GM12878 (cell line): ENCODE measurements around the gene COL24A1. TPM values are rescaled to one million over a fixed set of nuclear protein-coding genes. Genes with fewer than 3 reads are reported as not detected.

Experiments
- ATAC-seq: fragments of 200-7000 bp; cut with Tn5 transposase; 3 replicates; pipeline ENCODE4 v1.9.1; 2020; ENCODE audit warnings: mild to moderate bottlenecking, moderate library complexity
- BruUV-seq: library from RNA; stranded (reverse); fragments of 400-500 nt; replicated peaks from 2 replicates; lab custom pipeline; 2021; lab: Mats Ljungman, UMichigan
- CTCF ChIA-PET: fragments of 300-600 bp; sonication (Branson Sonifier 250); formaldehyde crosslinking; extraction: SDS; loops from one replicate; lab custom pipeline; 2021; ENCODE audit warnings: inconsistent platforms; lab: Yijun Ruan, JAX
- POLR2A ChIA-PET: fragments of 350-600 bp; formaldehyde crosslinking; extraction: SDS; loops from one replicate; lab custom pipeline; 2021; ENCODE audit warnings: inconsistent platforms; lab: Charles Lee
- RAD21 ChIA-PET: fragments of 300-600 bp; sonication (Branson Sonifier 250); formaldehyde crosslinking; loops from one replicate; lab custom pipeline; 2023; ENCODE audit warnings: antibody characterized with exemption; ENCODE audit not compliant: unreplicated experiment; lab: Charles Lee
- SMC1A ChIA-PET: fragments of 300-600 bp; sonication (Branson Sonifier 250); formaldehyde crosslinking; loops from one replicate; lab custom pipeline; 2023; ENCODE audit not compliant: unreplicated experiment, uncharacterized antibody; lab: Charles Lee
- DNase-seq: peaks from one replicate; pipeline ENCODE4 v3.0.0-alpha.2; 2011; ENCODE audit warnings: low read depth, low spot score
- FAIRE-seq: peaks from 3 replicates; lab custom pipeline; 2011; peaks lifted over from hg19 to GRCh38; lab: Jason Lieb, UNC
- H2AFZ ChIP-seq: 2 replicates; pipeline ENCODE4 v1.6.0; 2011; ENCODE audit warnings: low read depth, low read length, control low read depth; ENCODE audit not compliant: control insufficient read depth
- H3K27ac ChIP-seq: 2 replicates; pipeline ENCODE4 v1.5.1; 2011; ENCODE audit warnings: control low read depth; ENCODE audit not compliant: control insufficient read depth, insufficient read depth
- H3K27me3 ChIP-seq, 2 experiments: replicated peaks in 1 of 2; 2 replicates each; pipeline versions ENCODE4 v1.6.0 to v1.6.1; 2011; ENCODE audit warnings: low read length in 1 of 2; ENCODE audit not compliant: control insufficient read depth in 2 of 2, insufficient read depth in 2 of 2
- H3K36me3 ChIP-seq, 2 experiments: 2 replicates each; pipeline ENCODE4 v1.5.1; 2011; ENCODE audit warnings: low read length in 1 of 2; ENCODE audit not compliant: control insufficient read depth in 2 of 2, insufficient read depth in 2 of 2
- H3K4me1 ChIP-seq: 2 replicates; pipeline ENCODE4 v1.6.1; 2011; ENCODE audit warnings: mild to moderate bottlenecking, low read length, moderate library complexity, mixed read lengths; ENCODE audit not compliant: control insufficient read depth, insufficient read depth
- H3K4me2 ChIP-seq: 2 replicates; pipeline ENCODE4 v1.6.0; 2011; ENCODE audit warnings: control low read depth; ENCODE audit not compliant: control insufficient read depth, insufficient read depth
- H3K4me3 ChIP-seq: fragments of 200-600 bp; sonication (generic); 2 replicates; pipeline ENCODE4 v1.5.1; 2016
- H3K79me2 ChIP-seq: 2 replicates; pipeline ENCODE4 v1.6.0; 2011; ENCODE audit warnings: low read length; ENCODE audit not compliant: control insufficient read depth, insufficient read depth
- H3K9ac ChIP-seq: 2 replicates; pipeline ENCODE4 v1.8.0; 2011; ENCODE audit warnings: low read length, control low read depth, mixed read lengths; ENCODE audit not compliant: control insufficient read depth, insufficient read depth
- H3K9me3 ChIP-seq: replicated peaks from 3 replicates; pipeline ENCODE4 v1.5.1; 2011; ENCODE audit warnings: mild to moderate bottlenecking, low read length; ENCODE audit not compliant: control insufficient read depth, insufficient read depth
- H4K20me1 ChIP-seq: 2 replicates; pipeline ENCODE4 v1.6.0; 2011; ENCODE audit not compliant: control insufficient read depth, insufficient read depth
- BCL3 ChIP-seq: IDR thresholded peaks from 2 replicates; pipeline ENCODE4 v1.6.1; 2011; ENCODE audit warnings: borderline replicate concordance, low read depth, mild to moderate bottlenecking, moderate library complexity, low read length; ENCODE audit not compliant: insufficient read depth, poor library complexity, severe bottlenecking
- ETV6 ChIP-seq, 2 experiments: fragments of 450-650 bp in 1 of 2; IDR thresholded peaks in 1 of 2; conservative IDR thresholded peaks in 1 of 2; 2 replicates each; pipeline ENCODE4 v1.6.1; 2014; ENCODE audit warnings: antibody characterized with exemption in 1 of 2, borderline replicate concordance in 1 of 2, low read depth in 1 of 2, mild to moderate bottlenecking in 1 of 2, moderate library complexity in 1 of 2
- GABPA ChIP-seq: IDR thresholded peaks from 2 replicates; pipeline ENCODE4 v1.6.1; 2014; ENCODE audit warnings: antibody characterized with exemption, low read depth, mild to moderate bottlenecking, inconsistent platforms
- IRF3 ChIP-seq: fragments of 450-650 bp; IDR thresholded peaks from 2 replicates; pipeline ENCODE4 v1.6.1; 2014; ENCODE audit warnings: mild to moderate bottlenecking
- KDM1A ChIP-seq: fragments of 200-600 bp; sonication (generic); IDR thresholded peaks from 2 replicates; pipeline ENCODE4 v1.6.1; 2016; ENCODE audit warnings: borderline replicate concordance
- NR2F1 ChIP-seq: fragments of 450-650 bp; conservative IDR thresholded peaks from 2 replicates; pipeline ENCODE4 v1.6.1; 2017; ENCODE audit warnings: mild to moderate bottlenecking
- PRDM15 ChIP-seq: fragments of 450-650 bp; formaldehyde crosslinking; IDR thresholded peaks from 2 replicates; pipeline ENCODE4 v1.4.0; 2020; ENCODE audit warnings: mild to moderate bottlenecking, moderate library complexity
- RUNX3 ChIP-seq: IDR thresholded peaks from 2 replicates; pipeline ENCODE4 v1.6.1; 2012; ENCODE audit warnings: low read length, inconsistent platforms
- SPI1 ChIP-seq: IDR thresholded peaks from 2 replicates; pipeline ENCODE4 v1.6.1; 2011; ENCODE audit warnings: low read depth, mild to moderate bottlenecking, low read length, moderate library complexity, borderline replicate concordance; ENCODE audit not compliant: insufficient read depth
- SREBF2 ChIP-seq: IDR thresholded peaks from 2 replicates; pipeline ENCODE4 v1.6.1; 2012; ENCODE audit warnings: mild to moderate bottlenecking, low read length
- STAT1 ChIP-seq: fragments of 450-650 bp; conservative IDR thresholded peaks from 2 replicates; pipeline ENCODE4 v1.6.1; 2014; ENCODE audit warnings: antibody characterized with exemption, mild to moderate bottlenecking
- TCF12 ChIP-seq: IDR thresholded peaks from 2 replicates; pipeline ENCODE4 v1.6.1; 2011; ENCODE audit warnings: low read depth, mild to moderate bottlenecking, low read length
- USF2 ChIP-seq: IDR thresholded peaks from 2 replicates; pipeline ENCODE4 v1.6.1; 2011; ENCODE audit warnings: low read depth, low read length, improper control_type of control experiment, borderline replicate concordance
- ZBTB11 ChIP-seq: fragments of 450-650 bp; formaldehyde crosslinking; IDR thresholded peaks from 2 replicates; pipeline ENCODE4 v1.5.0; 2022; ENCODE audit warnings: mild to moderate bottlenecking, missing genetic modification characterization
- WGBS: methylation state at CpG from one replicate; pipeline ENCODE4 v1.1.6; 2016; ENCODE audit warnings: low lambda C conversion rate; ENCODE audit not compliant: insufficient replicate concordance, insufficient coverage; ENCODE audit errors: missing lambda C conversion rate; 5-methylcytosine and 5-hydroxymethylcytosine counted together
- in situ Hi-C: fragments of 300-500 bp; cut with MboI; formaldehyde crosslinking; loops from 9 replicates; pipeline ENCODE4 v1.14.3; 2018; ENCODE audit warnings: mixed read lengths
- intact Hi-C: fragments of 100-400 bp; cut with micrococcal nuclease; formaldehyde crosslinking; loops from one replicate; pipeline ENCODE4 v1.14.2; 2022; ENCODE audit not compliant: unreplicated experiment
- polyA plus RNA-seq, 11 experiments: library from polyadenylated mRNA; depleted of rRNA in 4 of 11; unstranded in 6 of 11; stranded (reverse) in 5 of 11; fragments of >200 nt; fragmentation: Nextera tagmentation in 4 of 11; fragmentation: Illumina TruSeq in 1 of 11; extraction: Ambion mirVana in 4 of 11; extraction: Trizol in 1 of 11; gene quantifications; 1 replicate in 1 of 11; 2 replicates in 10 of 11; pipeline versions ENCODE4 v1.2.1 to v1.2.3, GENCODE V29; 2011 to 2016; ENCODE audit warnings: inconsistent platforms in 2 of 11, missing spikeins in 2 of 11, low read depth in 1 of 11
- total RNA-seq, 4 experiments: library from RNA; depleted of rRNA in 3 of 4; stranded (reverse); fragments of >200 nt in 3 of 4; fragmentation: Illumina TruSeq in 1 of 4; extraction: Trizol in 1 of 4; gene quantifications; 2 replicates each; pipeline versions ENCODE4 v1.2.1 to v1.2.3, GENCODE V29; 2013 to 2021

COL24A1 gene
- total and polyA plus RNA-seq, 10 of the 15 experiments (the other 5 are each of a cell fraction or from before 2014, with no cell fraction given): 0.19 to 4.1 (median 2.0) TPM

GRCh38 chr1:86151427-86151826 lies 5.1 kb downstream of the COL24A1 start:
- in situ Hi-C loops: no loop called here
- H3K79me2 ChIP-seq: no peaks in the 10 kb centered on the region
- no peak for TF ChIP-seq NR2F1
- TF ChIP-seq BCL3: no peak
- TF ChIP-seq ZBTB11 (CRISPR knock-in tag): no peak
- no peak for TF ChIP-seq TCF12
- no peak for TF ChIP-seq SREBF2
- no peak for TF ChIP-seq PRDM15 (CRISPR knock-in tag)
- no peak for TF ChIP-seq GABPA
- TF ChIP-seq USF2: no peak
- TF ChIP-seq IRF3: no peak
- no peak for TF ChIP-seq ETV6 (conservative IDR thresholded peaks at IDR 0.05 in 1 of 2, IDR thresholded peaks at IDR 0.05 in 1 of 2; ENCODE audit: borderline replicate concordance in 1 of 2, low read depth in 1 of 2)
- no peak for TF ChIP-seq KDM1A
- TF ChIP-seq SPI1: no peak
- TF ChIP-seq STAT1: no peak
- no peak for TF ChIP-seq RUNX3

More at GRCh38 chr1:86151427-86151826, 5.1 kb downstream of the COL24A1 start:
- no peak overlapping the region for H3K4me3 ChIP-seq
- no peak overlapping the region for H3K4me2 ChIP-seq
- H3K9me3 ChIP-seq: no peaks in the 10 kb centered on the region; the same call in 2 of the 3 replicates
- no peak overlapping the region for H3K27ac ChIP-seq
- SMC1A ChIA-PET: no interaction called here
- H3K27me3 ChIP-seq: peaks cover 5 to 14% of the 10 kb centered on the region in 2 experiments
- no peak for DNase-seq
- CTCF ChIA-PET: no interaction called here
- WGBS: 0% methylated on average over 2 of the region's 2 CpGs
- H4K20me1 ChIP-seq: no peaks in the 10 kb centered on the region
- no peaks in the 10 kb centered on the region for H3K36me3 ChIP-seq
- intact Hi-C loops: no loop called here
- no peaks in the 10 kb centered on the region for H3K4me1 ChIP-seq
- no peak for FAIRE-seq
- no peak overlapping the region for H2AFZ ChIP-seq
- RAD21 ChIA-PET: no interaction called here
- no TSS peak for BruUV-seq
- POLR2A ChIA-PET: no interaction called here
- no peak for ATAC-seq
- H3K9ac ChIP-seq: no peak overlapping the region
